GM12878 (cell line): ENCODE results near the gene CAMKK2. TPM values are rescaled to one million over a fixed set of nuclear protein-coding genes. Genes with fewer than 3 reads are reported as not detected.

Experiments
- BHLHE40 ChIP-seq, 2 experiments: fragments of 450-650 bp in 1 of 2; IDR thresholded peaks; 2 replicates each; pipeline ENCODE4 v1.6.1; 2011 to 2017; ENCODE audit warnings: low read depth in 2 of 2, borderline replicate concordance in 1 of 2, improper control_type of control experiment in 1 of 2, low read length in 1 of 2, mild to moderate bottlenecking in 1 of 2
- CHD4 ChIP-seq: fragments of 200-600 bp; sonication (generic); IDR thresholded peaks from 2 replicates; pipeline ENCODE4 v1.6.1; 2016; ENCODE audit warnings: mild to moderate bottlenecking
- EP300 ChIP-seq, 2 experiments: fragments of 150-350 bp in 1 of 2; IDR thresholded peaks; 2 replicates each; pipeline ENCODE4 v1.6.1; 2011 to 2012; ENCODE audit warnings: low read depth in 2 of 2, low read length in 2 of 2, borderline replicate concordance in 1 of 2, improper control_type of control experiment in 1 of 2, inconsistent platforms in 1 of 2; ENCODE audit not compliant: control insufficient read depth in 1 of 2
- FOXM1 ChIP-seq: IDR thresholded peaks from 2 replicates; pipeline ENCODE4 v1.6.1; 2012; ENCODE audit warnings: low read depth, mild to moderate bottlenecking, inconsistent platforms, low read length, moderate library complexity
- GATAD2B ChIP-seq: fragments of 450-650 bp; conservative IDR thresholded peaks from 2 replicates; pipeline ENCODE4 v1.6.1; 2017; ENCODE audit warnings: low read depth, mild to moderate bottlenecking, moderate library complexity
- IKZF1 ChIP-seq: fragments of 450-650 bp; conservative IDR thresholded peaks from 2 replicates; pipeline ENCODE4 v1.6.1; 2017; ENCODE audit warnings: antibody characterized with exemption, mild to moderate bottlenecking
- MEF2A ChIP-seq: IDR thresholded peaks from 2 replicates; pipeline ENCODE4 v1.6.1; 2011; ENCODE audit warnings: low read depth, mild to moderate bottlenecking, low read length, moderate library complexity; ENCODE audit not compliant: insufficient read depth
- MEF2B ChIP-seq: fragments of 450-650 bp; IDR thresholded peaks from 2 replicates; pipeline ENCODE4 v1.6.1; 2018; ENCODE audit warnings: mild to moderate bottlenecking, moderate library complexity; ENCODE audit not compliant: partially characterized antibody, poor library complexity, severe bottlenecking
- MTA2 ChIP-seq: fragments of 450-650 bp; IDR thresholded peaks from 2 replicates; pipeline ENCODE4 v1.6.1; 2016; ENCODE audit warnings: low read depth, mild to moderate bottlenecking, moderate library complexity
- MYB ChIP-seq: fragments of 150-350 bp; IDR thresholded peaks from 2 replicates; pipeline ENCODE4 v1.6.1; 2014; ENCODE audit warnings: mild to moderate bottlenecking, low read depth, low read length, borderline replicate concordance
- NBN ChIP-seq: fragments of 450-650 bp; IDR thresholded peaks from 2 replicates; pipeline ENCODE4 v1.6.1; 2016
- PAX5 ChIP-seq: IDR thresholded peaks from 2 replicates; pipeline ENCODE4 v1.6.1; 2011; ENCODE audit warnings: low read depth, low read length, borderline replicate concordance
- ZNF217 ChIP-seq: fragments of 450-650 bp; IDR thresholded peaks from 2 replicates; pipeline ENCODE4 v1.6.1; 2017; ENCODE audit warnings: antibody characterized with exemption, mild to moderate bottlenecking
- polyA plus RNA-seq, 11 experiments: library from polyadenylated mRNA; depleted of rRNA in 4 of 11; unstranded in 6 of 11; stranded (reverse) in 5 of 11; fragments of >200 nt; fragmentation: Nextera tagmentation in 4 of 11; fragmentation: Illumina TruSeq in 1 of 11; extraction: Ambion mirVana in 4 of 11; extraction: Trizol in 1 of 11; gene quantifications; 1 replicate in 1 of 11; 2 replicates in 10 of 11; pipeline versions ENCODE4 v1.2.1 to v1.2.3, GENCODE V29; 2011 to 2016; ENCODE audit warnings: inconsistent platforms in 2 of 11, missing spikeins in 2 of 11, low read depth in 1 of 11
- total RNA-seq, 4 experiments: library from RNA; depleted of rRNA in 3 of 4; stranded (reverse); fragments of >200 nt in 3 of 4; fragmentation: Illumina TruSeq in 1 of 4; extraction: Trizol in 1 of 4; gene quantifications; 2 replicates each; pipeline versions ENCODE4 v1.2.1 to v1.2.3, GENCODE V29; 2013 to 2021
- TF ChIP-seq, protein P1 (sequence below): fragments of 450-650 bp; IDR thresholded peaks from 2 replicates; pipeline ENCODE4 v1.6.1; 2016; ENCODE audit warnings: mild to moderate bottlenecking

The CAMKK2 gene
- total and polyA plus RNA-seq, 10 of the 15 experiments (the other 5 are each of a cell fraction or from before 2014, with no cell fraction given), result 5.2 to 40.6 (median 26.6) TPM

DNA sequence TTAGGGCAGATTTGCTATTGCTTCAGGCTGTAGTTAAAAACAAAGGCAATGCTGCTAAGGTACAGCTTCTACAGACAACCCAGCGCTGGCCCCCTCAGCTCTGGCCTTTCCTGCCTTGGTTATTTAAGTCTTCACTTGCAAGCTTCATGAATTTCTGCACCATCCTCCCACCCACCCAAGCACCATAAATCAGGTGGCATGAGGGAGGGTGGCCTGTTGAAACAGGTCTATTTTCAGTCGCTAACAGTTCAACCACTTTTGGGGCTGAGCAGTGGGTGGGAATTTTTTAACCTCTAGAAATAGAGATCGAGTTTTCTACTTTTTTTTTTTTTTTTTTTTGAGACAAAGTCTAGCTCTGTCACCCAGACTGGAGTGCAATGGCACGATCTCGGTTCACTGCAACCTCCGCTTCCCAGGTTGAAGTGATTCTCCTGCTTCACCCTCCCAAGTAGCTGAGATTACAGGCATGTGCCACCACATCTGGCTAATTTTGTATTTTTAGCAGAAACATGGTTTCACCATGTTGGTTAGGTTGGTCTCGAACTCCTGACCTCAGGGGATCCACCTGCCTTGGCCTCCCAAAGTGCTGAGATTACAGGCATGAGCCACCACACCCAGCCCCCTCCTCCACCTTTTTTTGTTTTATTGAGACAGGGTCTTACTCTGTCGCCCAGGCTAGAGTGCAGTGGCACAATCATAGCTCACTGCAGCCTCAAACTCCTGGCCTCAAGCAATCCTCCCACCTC lies 38.6 kb downstream of the CAMKK2 start (continued):
- TF ChIP-seq MEF2A (peak; percentile 76), NBN (peak; percentile 78), GATAD2B (0 out of 2 replicates have a peak, but pooled peaks have one; percentile 38), PAX5 (0 out of 2 replicates have a peak, but pooled peaks have one; percentile 28), MYB (0 out of 2 replicates have a peak, but pooled peaks have one; percentile 42), MTA2 (peak; percentile 50), EP300 (IDR thresholded peaks at IDR 0.05; ENCODE audit: borderline replicate concordance in 1 of 2, control insufficient read depth in 1 of 2, low read depth in 2 of 2, low read length in 2 of 2) (peak; percentile 38 to 73; a peak in 1 of 4 replicates), MEF2B (peak; percentile 87), IKZF1 (peak; percentile 66), CHD4 (peak; percentile 77; the same call in 1 of the 2 replicates), FOXM1 (peak; percentile 55; the same call in 1 of the 2 replicates), ZNF217 (peak; percentile 92), BHLHE40 (IDR thresholded peaks at IDR 0.05; ENCODE audit: borderline replicate concordance in 1 of 2, low read depth in 2 of 2, low read length in 1 of 2) (peak; percentile 43 to 62; a peak in 3 of 4 replicates)
- TF ChIP-seq, protein P1, sequence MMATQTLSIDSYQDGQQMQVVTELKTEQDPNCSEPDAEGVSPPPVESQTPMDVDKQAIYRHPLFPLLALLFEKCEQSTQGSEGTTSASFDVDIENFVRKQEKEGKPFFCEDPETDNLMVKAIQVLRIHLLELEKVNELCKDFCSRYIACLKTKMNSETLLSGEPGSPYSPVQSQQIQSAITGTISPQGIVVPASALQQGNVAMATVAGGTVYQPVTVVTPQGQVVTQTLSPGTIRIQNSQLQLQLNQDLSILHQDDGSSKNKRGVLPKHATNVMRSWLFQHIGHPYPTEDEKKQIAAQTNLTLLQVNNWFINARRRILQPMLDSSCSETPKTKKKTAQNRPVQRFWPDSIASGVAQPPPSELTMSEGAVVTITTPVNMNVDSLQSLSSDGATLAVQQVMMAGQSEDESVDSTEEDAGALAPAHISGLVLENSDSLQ, result peak; percentile 57; the same call in 1 of the 2 replicates
